Measurements from ENCODE around the gene MYH7. TPM values are rescaled to one million over a fixed set of nuclear protein-coding genes. Genes with fewer than 3 reads are reported as not detected.
A peak's percentile ranks its signal among the peaks of the same experiment; 100 is the strongest.

Gene MYH7
- polyA plus RNA-seq, 3 donors = 0.40 to 0.62 (median 0.56) TPM

DNA sequence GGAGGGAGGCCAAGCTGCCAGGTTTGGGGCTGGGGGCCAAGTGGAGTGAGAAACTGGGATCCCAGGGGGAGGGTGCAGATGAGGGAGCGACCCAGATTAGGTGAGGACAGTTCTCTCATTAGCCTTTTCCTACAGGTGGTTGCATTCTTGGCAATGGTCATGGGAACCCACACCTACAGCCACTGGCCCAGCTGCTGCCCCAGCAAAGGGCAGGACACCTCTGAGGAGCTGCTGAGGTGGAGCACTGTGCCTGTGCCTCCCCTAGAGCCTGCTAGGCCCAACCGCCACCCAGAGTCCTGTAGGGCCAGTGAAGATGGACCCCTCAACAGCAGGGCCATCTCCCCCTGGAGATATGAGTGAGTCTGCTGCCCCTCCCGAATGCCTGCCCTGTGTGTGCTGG is 62.4 kb downstream of the MYH7 start:
- no peak for DNase-seq

DNA sequence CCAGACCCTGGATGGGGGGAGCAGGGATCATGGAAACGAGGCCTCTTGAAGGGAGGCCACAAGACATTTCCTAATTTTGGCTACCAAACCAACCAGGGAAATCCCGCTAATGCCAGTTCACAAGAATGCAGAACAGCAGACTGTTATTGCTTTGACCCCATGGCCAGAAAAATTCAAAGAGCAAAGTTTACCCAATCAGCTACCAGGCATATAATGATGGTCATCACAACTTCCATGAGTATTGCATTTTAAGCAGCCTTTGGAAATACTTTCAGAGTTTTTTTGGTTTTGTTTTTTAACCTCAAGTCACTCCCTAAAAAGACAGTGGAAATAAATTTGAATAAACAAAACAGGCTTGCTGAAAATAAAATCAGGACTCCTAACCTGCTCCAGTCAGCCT is 63.0 kb downstream of the MYH7 start, which contains the start of gene IL25:
IL25 (plus strand) TSS at position 301 of the 400 bp plus-strand sequence.
- no peak for DNase-seq

DNA sequence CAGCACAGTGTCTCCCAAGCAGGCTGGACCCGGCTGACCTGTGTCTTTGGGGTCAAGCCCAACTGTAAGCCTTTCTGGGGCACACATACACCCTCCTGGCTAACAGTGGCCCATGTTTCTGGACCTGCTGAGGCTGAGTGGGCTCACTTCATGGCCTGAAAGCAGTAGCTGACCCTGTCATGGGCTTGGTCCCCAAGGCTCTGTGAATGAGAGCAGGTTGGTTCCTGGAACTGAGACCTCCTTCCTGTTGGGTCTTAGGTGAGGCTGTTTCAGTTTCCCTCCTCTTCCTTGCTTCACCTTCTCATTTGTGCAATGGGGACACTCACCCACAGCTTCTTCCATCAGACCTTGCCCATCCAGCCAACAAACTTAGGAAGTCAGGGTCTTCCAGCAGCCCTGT is 63.6 kb downstream of the MYH7 start:
- no peak for DNase-seq

DNA sequence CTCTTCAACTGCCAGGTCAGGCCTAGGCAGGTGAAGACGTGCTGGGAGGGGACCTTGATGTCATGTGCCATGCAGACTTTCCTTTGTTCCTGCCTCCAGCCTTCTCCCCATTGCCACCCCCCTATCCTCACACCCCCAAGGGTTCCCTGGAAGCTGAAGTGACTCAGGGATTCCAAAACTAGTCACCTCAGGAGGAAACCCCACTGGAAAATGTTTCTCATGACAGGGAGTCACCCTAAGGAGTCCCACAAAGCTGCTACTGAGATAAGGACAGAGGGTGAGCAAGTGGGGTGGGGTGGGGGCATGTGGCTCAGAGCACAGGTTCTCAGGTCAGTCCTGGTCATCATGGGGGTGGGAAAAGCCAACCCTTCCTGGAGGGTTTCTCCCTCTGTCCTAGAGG is 65.2 kb downstream of the MYH7 start:
- no peak for DNase-seq

DNA sequence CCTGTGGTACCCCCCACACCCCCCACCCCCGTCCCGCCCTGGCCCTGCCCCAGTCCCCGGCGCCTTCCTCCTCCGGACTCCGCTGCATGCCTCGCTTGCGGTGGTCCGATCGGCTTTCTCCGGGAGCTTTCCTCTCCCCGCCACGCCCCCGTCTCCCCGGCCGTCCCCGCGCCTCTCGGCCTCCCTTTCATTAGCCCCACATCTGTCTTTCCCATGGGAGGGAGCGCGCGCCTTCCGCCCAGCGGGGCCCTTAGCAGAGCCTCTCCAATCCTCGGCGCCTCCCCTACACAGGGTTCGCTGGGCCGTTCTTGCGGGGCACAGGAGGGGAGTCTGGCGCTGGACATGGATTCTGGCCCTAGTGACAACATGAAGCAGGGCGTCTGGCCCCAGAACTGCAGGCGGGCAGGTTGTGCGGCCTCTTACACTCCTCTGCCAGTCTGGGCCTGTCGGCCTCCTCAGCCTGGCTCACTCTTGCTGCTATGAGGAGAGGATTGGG is 69.0 kb downstream of the MYH7 start:
- no peak for DNase-seq

DNA sequence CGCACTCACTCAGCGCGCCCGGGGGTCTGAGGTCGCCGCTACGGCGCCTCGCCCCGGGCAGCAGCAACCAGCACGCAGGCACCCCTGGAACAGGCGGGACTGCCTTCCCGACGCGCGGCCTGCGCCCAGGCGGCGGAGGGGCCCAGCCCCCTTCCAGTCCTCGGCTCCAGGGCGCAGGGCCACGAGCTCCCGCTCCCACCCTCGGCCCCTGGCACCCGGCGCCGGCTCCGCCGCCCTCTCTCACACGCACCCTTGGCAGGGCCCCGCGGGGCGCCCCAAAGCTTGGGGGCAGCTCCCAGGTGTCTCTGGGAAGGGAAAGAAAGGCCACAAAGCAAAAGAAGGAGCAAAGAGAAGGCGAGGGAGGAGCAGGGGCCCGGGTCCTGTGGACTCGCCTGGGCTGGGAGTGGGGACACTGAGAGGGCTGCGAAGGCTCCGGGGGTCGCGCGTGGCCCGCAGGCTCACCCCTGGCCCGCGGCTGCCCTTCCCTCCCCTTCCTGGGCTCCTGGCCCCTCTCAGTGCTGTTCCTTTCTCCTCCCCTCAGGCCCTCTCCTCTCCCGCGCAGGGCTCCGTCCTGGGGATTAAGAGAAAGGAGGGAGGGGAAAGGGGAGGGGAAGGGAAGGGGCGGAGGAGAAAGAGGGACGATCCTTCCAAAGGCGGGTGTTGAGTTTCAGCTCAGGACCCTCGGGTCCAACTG is 69.6 kb downstream of the MYH7 start:
- DNase-seq = peak; percentile 95

DNA sequence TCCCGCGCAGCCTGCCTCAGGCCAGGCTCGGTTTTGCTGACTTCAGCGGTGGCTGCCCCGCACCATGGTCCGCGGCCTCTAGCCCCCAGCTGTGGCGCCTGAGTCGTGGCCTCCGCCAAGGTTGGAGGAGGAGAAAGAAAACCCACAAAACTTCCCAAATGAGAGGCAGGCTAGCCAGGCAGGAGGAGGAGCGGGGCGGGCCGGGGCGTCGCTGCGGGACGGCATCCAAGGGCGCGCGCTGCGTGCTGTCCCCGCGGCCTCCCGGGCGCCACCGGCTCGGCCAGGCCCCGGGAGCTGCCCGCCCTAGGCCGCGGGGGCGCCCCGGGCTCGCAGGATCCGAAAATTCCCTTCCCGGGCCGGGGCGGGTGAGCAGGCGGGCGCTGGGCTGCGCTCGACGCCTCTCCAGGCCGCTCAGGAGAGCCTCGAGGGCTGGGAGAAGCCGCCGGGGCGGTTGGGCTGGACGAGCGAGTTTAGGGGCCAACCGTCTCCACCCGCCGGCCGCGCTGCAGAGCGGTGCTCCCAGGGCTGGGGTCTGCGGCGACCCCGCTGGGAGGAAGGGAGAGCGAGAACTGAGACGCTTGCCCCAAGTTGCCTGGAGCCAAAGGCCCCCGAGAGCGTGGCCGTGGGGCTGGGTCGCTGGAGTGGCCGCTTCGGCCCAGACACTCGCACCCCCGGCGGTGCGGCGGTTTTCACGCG is 70.3 kb downstream of the MYH7 start, which contains the start of gene EFS:
EFS (minus strand) TSS at position 137 of the 696 bp plus-strand sequence. CDS start 147 bp downstream, outside the sequence.
- peak; percentile 35 for DNase-seq

DNA sequence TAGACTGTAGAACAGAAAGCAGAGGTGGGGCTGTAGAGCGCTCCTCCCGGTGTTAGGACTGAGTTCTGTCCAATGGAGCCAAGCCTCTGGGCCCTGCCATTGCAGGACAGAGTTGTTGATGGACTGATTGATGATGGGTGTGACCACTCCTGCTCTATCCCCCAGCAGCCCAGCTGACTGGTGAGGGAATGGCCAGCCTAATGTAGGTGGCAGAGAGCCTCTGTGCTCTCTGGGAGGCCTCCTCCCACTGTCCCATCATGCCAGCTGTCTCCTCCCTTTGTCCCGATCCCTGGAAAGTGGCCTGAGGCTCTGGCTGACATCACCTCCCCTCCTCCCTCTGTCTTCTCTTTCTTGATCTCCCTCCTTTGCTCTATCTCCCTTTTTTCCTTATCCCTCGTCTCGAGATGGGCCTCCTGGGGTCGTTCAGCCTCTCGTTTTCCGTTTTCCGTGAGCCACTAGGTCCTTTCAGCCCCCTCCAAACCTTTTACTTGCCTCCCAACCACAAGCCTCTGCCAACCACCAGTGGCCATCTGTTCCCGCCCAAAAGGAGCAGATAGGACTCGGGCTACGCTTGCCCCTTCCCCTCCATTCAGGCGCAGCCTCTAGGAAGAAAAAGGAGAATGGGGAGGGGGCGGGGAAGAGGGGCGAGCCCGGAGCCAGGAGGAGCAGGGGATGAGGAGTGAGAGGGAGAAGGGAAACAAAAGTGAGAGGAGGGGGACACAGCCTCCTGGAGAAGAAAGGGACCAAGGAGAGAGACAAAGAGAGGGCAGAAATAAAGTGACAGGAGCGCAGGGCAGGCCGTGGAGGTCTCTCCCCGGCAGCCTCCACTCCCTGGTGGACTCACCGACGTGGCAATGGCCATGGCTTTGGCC is 71.1 kb downstream of the MYH7 start:
- peak; percentile 39 for DNase-seq

Other genes starting within 250 kb of the MYH7 start
- gene RNF212B, start 197.7 kb downstream of the MYH7 start, polyA plus RNA-seq (ENCODE audit: insufficient read length in 3 of 3) = 1 to 10 TPM; 1.3 to 3.4 (median 2.3) TPM
- gene HOMEZ, start 149.5 kb downstream of the MYH7 start, polyA plus RNA-seq (ENCODE audit: insufficient read length in 3 of 3) = 10 to 100 TPM; 28.5 to 32.3 (median 29.2) TPM
- gene PPP1R3E, start 132.8 kb downstream of the MYH7 start, polyA plus RNA-seq (ENCODE audit: insufficient read length in 3 of 3) = 10 to 100 TPM; 20.5 to 37.2 (median 37.2) TPM
- 10 to 100 TPM; 38.2 to 54.4 (median 47.7) TPM for gene BCL2L2, start 128.8 kb downstream of the MYH7 start, polyA plus RNA-seq (ENCODE audit: insufficient read length in 3 of 3)
- gene PABPN1, start 114.2 kb downstream of the MYH7 start, polyA plus RNA-seq (ENCODE audit: insufficient read length in 3 of 3) = 100 to 1,000 TPM; 269 to 322 (median 307) TPM
- gene SLC22A17, start 82.8 kb downstream of the MYH7 start, polyA plus RNA-seq (ENCODE audit: insufficient read length in 3 of 3) = 10 to 100 TPM; 62.9 to 78.3 (median 69.0) TPM
- 10 to 100 TPM; 41.1 to 55.6 (median 45.5) TPM for gene EFS, start 70.5 kb downstream of the MYH7 start, polyA plus RNA-seq (ENCODE audit: insufficient read length in 3 of 3)
- gene IL25, start 62.9 kb downstream of the MYH7 start, polyA plus RNA-seq (ENCODE audit: insufficient read length in 3 of 3) = not detected
- gene CMTM5, start 58.6 kb downstream of the MYH7 start, polyA plus RNA-seq (ENCODE audit: insufficient read length in 3 of 3) = 1 to 10 TPM; 2.3 to 3.1 (median 2.6) TPM
- under 1 TPM; 0.07 to 0.17 (median 0.16) TPM for gene MYH6, start 27.4 kb downstream of the MYH7 start, polyA plus RNA-seq (ENCODE audit: insufficient read length in 3 of 3)
- gene NGDN, start 34.0 kb upstream of the MYH7 start, polyA plus RNA-seq (ENCODE audit: insufficient read length in 3 of 3) = 10 to 100 TPM; 60.0 to 72.5 (median 68.9) TPM
- gene ZFHX2, start 116.1 kb upstream of the MYH7 start, polyA plus RNA-seq (ENCODE audit: insufficient read length in 3 of 3) = 10 to 100 TPM in 2 of 3 donors, 1 to 10 TPM in 1; 8.3 to 12.4 (median 11.0) TPM
- 10 to 100 TPM; 19.0 to 20.5 (median 19.7) TPM for gene THTPA, start 120.6 kb upstream of the MYH7 start, polyA plus RNA-seq (ENCODE audit: insufficient read length in 3 of 3)
- gene AP1G2, start 132.1 kb upstream of the MYH7 start, polyA plus RNA-seq (ENCODE audit: insufficient read length in 3 of 3) = 100 to 1,000 TPM in 2 of 3 donors, 10 to 100 TPM in 1; 79.0 to 122 (median 113) TPM
- gene JPH4, start 143.1 kb upstream of the MYH7 start, polyA plus RNA-seq (ENCODE audit: insufficient read length in 3 of 3) = 10 to 100 TPM in 2 of 3 donors, 1 to 10 TPM in 1; 9.1 to 13.5 (median 11.9) TPM
- gene DHRS2, start 200.7 kb upstream of the MYH7 start, polyA plus RNA-seq (ENCODE audit: insufficient read length in 3 of 3) = 10 to 100 TPM; 50.5 to 67.2 (median 62.0) TPM